K562 (cell line): Measurements from ENCODE around the gene ABCB10. TPM values are rescaled to one million over a fixed set of nuclear protein-coding genes. Genes with fewer than 3 reads are reported as not detected.

Source experiments
- ATAC-seq: fragments of 200-7000 bp; cut with Tn5 transposase; 3 replicates; pipeline ENCODE4 v1.9.1; 2020; ENCODE audit warnings: moderate library complexity
- BruUV-seq: library from RNA; stranded (reverse); fragments of 400-500 nt; replicated peaks from 2 replicates; lab custom pipeline; 2021; lab: Mats Ljungman, UMichigan
- CTCF ChIA-PET: fragments of 300-600 bp; formaldehyde crosslinking; extraction: SDS; loops from one replicate; lab custom pipeline; 2021; ENCODE audit warnings: low intra/inter-chr PET ratio; lab: Yijun Ruan, JAX
- POLR2A ChIA-PET: fragments of 300-600, 350-650 bp; sonication (Branson Sonifier 250); formaldehyde crosslinking; extraction: SDS; loops from one replicate; lab custom pipeline; 2021; ENCODE audit warnings: antibody characterized with exemption, inconsistent platforms; lab: Yijun Ruan, JAX
- DNase-seq, 4 experiments: peaks; one replicate each; pipeline versions ENCODE4 v3.0.0 to v3.0.0-alpha.2; 2011 to 2018; ENCODE audit warnings: low spot score in 3 of 4, mixed read lengths in 3 of 4; ENCODE audit errors: extremely low read depth in 1 of 4
- FAIRE-seq: peaks from 2 replicates; lab custom pipeline; 2011; peaks lifted over from hg19 to GRCh38; lab: Jason Lieb, UNC
- H2AFZ ChIP-seq: 2 replicates; pipeline ENCODE4 v1.6.0; 2011; ENCODE audit warnings: low read depth, low read length, control low read depth, inconsistent platforms
- H3K27ac ChIP-seq: fragments of 200-600 bp; 3 replicates; pipeline ENCODE4 v1.8.0; 2011; ENCODE audit warnings: low read depth, mild to moderate bottlenecking, control low read depth, inconsistent platforms, low read length, moderate library complexity, mixed read lengths; ENCODE audit errors: extremely low read depth
- H3K27me3 ChIP-seq, 2 experiments: fragments of 300-600 bp in 1 of 2; 2 replicates in 1 of 2; 3 replicates in 1 of 2; pipeline versions ENCODE4 v1.6.0 to v1.8.0; 2011; ENCODE audit warnings: inconsistent platforms in 2 of 2, low read length in 2 of 2, mild to moderate bottlenecking in 1 of 2, mixed read lengths in 1 of 2, moderate library complexity in 1 of 2; ENCODE audit not compliant: control insufficient read depth in 2 of 2, insufficient read depth in 2 of 2
- H3K36me3 ChIP-seq: fragments of 300-600 bp; 3 replicates; pipeline ENCODE4 v1.8.0; 2011; ENCODE audit warnings: mild to moderate bottlenecking, low read length, inconsistent platforms; ENCODE audit not compliant: control insufficient read depth, insufficient read depth
- H3K4me1 ChIP-seq, 2 experiments: fragments of 200-600 bp in 1 of 2; replicated peaks in 1 of 2; 2 replicates in 1 of 2; 3 replicates in 1 of 2; pipeline versions ENCODE4 v1.5.1 to v1.8.0; 2011; ENCODE audit warnings: inconsistent platforms in 2 of 2, low read length in 2 of 2, mild to moderate bottlenecking in 1 of 2, mixed read lengths in 1 of 2, moderate library complexity in 1 of 2; ENCODE audit not compliant: control insufficient read depth in 2 of 2, insufficient read depth in 2 of 2
- H3K4me2 ChIP-seq: 2 replicates; pipeline ENCODE4 v1.6.1; 2011; ENCODE audit warnings: low read length, control low read depth, inconsistent platforms, mixed read lengths; ENCODE audit not compliant: insufficient read depth
- H3K4me3 ChIP-seq: fragments of 200-600 bp; sonication (generic), shearing (Covaris generic); 2 replicates; pipeline ENCODE4 v1.5.1; 2016; ENCODE audit warnings: control low read depth, inconsistent platforms
- H3K79me2 ChIP-seq: fragments of 200-600 bp; 3 replicates; pipeline ENCODE4 v1.8.0; 2011; ENCODE audit warnings: low read length, inconsistent platforms; ENCODE audit not compliant: control insufficient read depth, insufficient read depth
- H3K9ac ChIP-seq, 2 experiments: 2 replicates each; pipeline versions ENCODE4 v1.6.0 to v1.6.1; 2011; ENCODE audit warnings: low read depth in 2 of 2, low read length in 2 of 2, control low read depth in 1 of 2, inconsistent platforms in 1 of 2, mild to moderate bottlenecking in 1 of 2, mixed read lengths in 1 of 2; ENCODE audit not compliant: insufficient read depth in 1 of 2
- H3K9me1 ChIP-seq: one replicate; pipeline ENCODE4 v1.6.0; 2011; ENCODE audit warnings: inconsistent platforms, mild to moderate bottlenecking, low read length, moderate library complexity; ENCODE audit not compliant: control insufficient read depth, insufficient read depth
- H3K9me3 ChIP-seq: replicated peaks from 2 replicates; pipeline ENCODE4 v1.5.1; 2011; ENCODE audit warnings: low read depth, low read length, inconsistent platforms; ENCODE audit not compliant: control insufficient read depth, insufficient read depth
- H4K20me1 ChIP-seq: replicated peaks from 2 replicates; pipeline ENCODE4 v1.6.1; 2011; ENCODE audit warnings: low read length, inconsistent platforms, mixed read lengths; ENCODE audit not compliant: control insufficient read depth, insufficient read depth
- HDAC3 ChIP-seq: fragments of 450-650 bp; IDR thresholded peaks from 2 replicates; pipeline ENCODE4 v1.6.1; 2018; ENCODE audit warnings: borderline replicate concordance, mild to moderate bottlenecking, moderate library complexity; ENCODE audit not compliant: partially characterized antibody
- HDAC6 ChIP-seq: IDR thresholded peaks from 2 replicates; pipeline ENCODE4 v1.6.1; 2012; ENCODE audit warnings: low read depth, mild to moderate bottlenecking, control low read depth, inconsistent platforms, low read length, moderate library complexity
- WGBS: fragments of 100-300 bp; shearing (Covaris generic); methylation state at CpG from one replicate; pipeline ENCODE4 v1.1.6; 2016; ENCODE audit warnings: low coverage, mixed read lengths; ENCODE audit not compliant: insufficient coverage; ENCODE audit errors: missing lambda C conversion rate; 5-methylcytosine and 5-hydroxymethylcytosine counted together
- in situ Hi-C: fragments of 300-500 bp; cut with MboI; formaldehyde crosslinking; loops from 4 replicates; pipeline ENCODE4 v1.15.0; 2018; ENCODE audit warnings: inconsistent platforms, mixed read lengths
- intact Hi-C: fragments of 100-400 bp; cut with micrococcal nuclease; formaldehyde crosslinking; loops from 2 replicates; pipeline ENCODE4 v1.14.2; 2022
- polyA plus RNA-seq, 8 experiments: library from polyadenylated mRNA; depleted of rRNA in 4 of 8; stranded (reverse) in 5 of 8; unstranded in 3 of 8; fragments of >200 nt; fragmentation: Nextera tagmentation in 2 of 8; fragmentation: Illumina TruSeq in 1 of 8; extraction: Ambion mirVana in 2 of 8; extraction: Trizol in 1 of 8; gene quantifications; 2 replicates each; pipeline versions ENCODE4 v1.2.1 to v1.2.3, GENCODE V29; 2011 to 2014; ENCODE audit warnings: inconsistent platforms in 1 of 8, missing spikeins in 1 of 8
- total RNA-seq, 7 experiments: library from RNA; depleted of rRNA in 6 of 7; stranded (reverse); fragments of >200 nt in 6 of 7; fragmentation: Illumina TruSeq in 2 of 7; extraction: Trizol in 2 of 7; gene quantifications; 2 replicates each; pipeline versions ENCODE4 v1.2.1 to v1.2.3, GENCODE V29; 2011 to 2021; ENCODE audit warnings: low replicate concordance in 1 of 7

ABCB10 gene
- total and polyA plus RNA-seq, 9 of the 15 experiments (the other 6 are each of a cell fraction or from before 2014, with no cell fraction given) = 12.4 to 54.8 (median 36.4) TPM

DNA sequence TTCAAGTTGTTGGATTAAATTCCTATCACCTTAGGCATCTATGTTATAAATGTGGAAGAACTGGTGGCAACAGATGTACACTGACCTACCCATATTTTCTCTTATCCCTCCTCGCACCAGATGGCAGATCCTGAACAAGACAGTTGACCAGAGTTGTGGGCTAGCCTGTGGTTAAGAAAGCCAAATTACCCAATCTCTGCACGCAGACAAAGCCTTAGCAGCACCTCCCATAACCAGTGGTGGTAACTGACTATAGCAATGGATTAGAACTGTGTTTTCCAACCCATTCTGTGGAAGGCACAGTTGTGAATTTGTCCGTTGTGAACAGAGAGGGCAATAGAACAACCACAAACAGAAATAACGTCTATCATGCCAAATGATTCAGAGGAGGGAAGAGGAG, 20.6 kb downstream of the ABCB10 start:
- Histone ChIP-seq H3K4me2 (no peak overlapping the region), H3K9ac (no peak overlapping the region), H3K4me1 (no peaks in the 10 kb centered on the region), H3K27ac (no peak overlapping the region), H3K9me3 (no peaks in the 10 kb centered on the region), H3K9me1 (no peaks in the 10 kb centered on the region), H3K4me3 (no peak overlapping the region)
- in situ Hi-C loops = no loop called here
- intact Hi-C loops = no loop called here
- CTCF ChIA-PET = no interaction called here
- DNase-seq = no peak
- FAIRE-seq = no peak
- BruUV-seq = no TSS peak
- TF ChIP-seq HDAC6 = no peak
- TF ChIP-seq, all 486 proteins: peak for 0
- no peak for ATAC-seq
- Histone ChIP-seq H3K36me3 (peaks cover 81% of the 10 kb centered on the region), H3K79me2 (no peaks in the 10 kb centered on the region; the same call in 2 of the 3 replicates), H3K27me3 (no peaks in the 10 kb centered on the region), H2AFZ (no peak overlapping the region), H4K20me1 (no peaks in the 10 kb centered on the region)
- WGBS = 69% methylated on average over 4 of the region's 4 CpGs
- POLR2A ChIA-PET = interaction anchor here (0.8 kb wide), 1 partner anchor 36 kb away, joined by 4 read pairs; no protein-coding TSS in a partner anchor

GRCh38 chr1:229536982-229537381, 21.5 kb downstream of the ABCB10 start:
- Histone ChIP-seq H3K27ac (no peak overlapping the region), H2AFZ (no peak overlapping the region), H3K4me1 (no peaks in the 10 kb centered on the region), H3K9ac (no peak overlapping the region), H3K4me3 (no peak overlapping the region), H3K9me3 (no peaks in the 10 kb centered on the region), H3K36me3 (peaks cover 82% of the 10 kb centered on the region), H3K27me3 (no peaks in the 10 kb centered on the region), H3K9me1 (no peaks in the 10 kb centered on the region), H4K20me1 (no peaks in the 10 kb centered on the region), H3K4me2 (no peak overlapping the region), H3K79me2 (no peaks in the 10 kb centered on the region)
- ChIA-PET CTCF (no interaction called here), POLR2A (interaction anchor here (0.7 to 2.6 kb wide), 5 partner anchors 10 to 840 kb away, joined by 3 to 10 read pairs (median 4); partner anchors contain the start of gene NUP133)
- no TSS peak for BruUV-seq
- ATAC-seq (no peak), DNase-seq (no peak), FAIRE-seq (no peak)
- in situ Hi-C loops = no loop called here
- intact Hi-C loops = no loop called here
- no peak for TF ChIP-seq HDAC3
